Measurements from ENCODE around the gene ROR2.

DNA sequence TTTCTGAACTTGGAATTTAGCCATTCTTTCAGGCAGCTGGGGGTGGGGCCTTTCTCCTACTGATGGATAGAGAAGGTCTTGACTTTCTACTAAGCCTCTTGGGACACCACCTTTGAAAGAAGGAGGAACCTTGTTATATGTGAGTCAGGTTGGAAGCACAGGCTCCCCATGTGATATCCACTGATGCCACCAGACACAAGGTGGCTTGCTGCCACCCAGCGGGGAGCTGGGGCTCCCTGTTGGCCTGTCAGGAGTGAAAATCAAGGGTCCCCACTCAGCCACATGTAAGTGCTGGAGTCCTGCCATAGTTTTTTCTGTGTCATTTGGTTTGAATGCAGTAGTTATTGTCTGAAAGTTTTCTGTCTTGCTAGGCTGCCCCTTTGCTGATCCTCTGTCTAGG is 274.0 kb downstream of the ROR2 start:
- TF ChIP-seq, protein P1, sequence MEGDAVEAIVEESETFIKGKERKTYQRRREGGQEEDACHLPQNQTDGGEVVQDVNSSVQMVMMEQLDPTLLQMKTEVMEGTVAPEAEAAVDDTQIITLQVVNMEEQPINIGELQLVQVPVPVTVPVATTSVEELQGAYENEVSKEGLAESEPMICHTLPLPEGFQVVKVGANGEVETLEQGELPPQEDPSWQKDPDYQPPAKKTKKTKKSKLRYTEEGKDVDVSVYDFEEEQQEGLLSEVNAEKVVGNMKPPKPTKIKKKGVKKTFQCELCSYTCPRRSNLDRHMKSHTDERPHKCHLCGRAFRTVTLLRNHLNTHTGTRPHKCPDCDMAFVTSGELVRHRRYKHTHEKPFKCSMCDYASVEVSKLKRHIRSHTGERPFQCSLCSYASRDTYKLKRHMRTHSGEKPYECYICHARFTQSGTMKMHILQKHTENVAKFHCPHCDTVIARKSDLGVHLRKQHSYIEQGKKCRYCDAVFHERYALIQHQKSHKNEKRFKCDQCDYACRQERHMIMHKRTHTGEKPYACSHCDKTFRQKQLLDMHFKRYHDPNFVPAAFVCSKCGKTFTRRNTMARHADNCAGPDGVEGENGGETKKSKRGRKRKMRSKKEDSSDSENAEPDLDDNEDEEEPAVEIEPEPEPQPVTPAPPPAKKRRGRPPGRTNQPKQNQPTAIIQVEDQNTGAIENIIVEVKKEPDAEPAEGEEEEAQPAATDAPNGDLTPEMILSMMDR (IDR thresholded peaks at IDR 0.05) = peak in 1 of 5 experiments; percentile 8
- no peak for TF ChIP-seq POLR2A (IDR thresholded peaks at IDR 0.05)
